GM12892 (cell line): ENCODE measurements around the gene KCNMA1.

ENCODE experiments used
- POLR2A ChIP-seq: IDR thresholded peaks from 2 replicates; pipeline ENCODE4 v1.6.1; 2011; ENCODE audit warnings: low read depth, low read length, control low read depth
- POLR2AphosphoS5 ChIP-seq: IDR thresholded peaks from 2 replicates; pipeline ENCODE4 v1.6.1; 2011; ENCODE audit warnings: low read depth, low read length, control low read depth
- TAF1 ChIP-seq: IDR thresholded peaks from 2 replicates; pipeline ENCODE4 v1.6.1; 2011; ENCODE audit warnings: low read depth, mild to moderate bottlenecking, control low read depth, low read length, borderline replicate concordance

- no peak for TF ChIP-seq POLR2A
- no peak for TF ChIP-seq TAF1
- TF ChIP-seq POLR2AphosphoS5 = no peak
Measured at GRCh38 chr10:77635402-77636227, 2.0 kb downstream of the KCNMA1 start.
